Activated T-helper 9 cell treated with anti-CD3 and anti-CD28 coated beads, Interleukin-2, amount 50 U/mL, for 16 hours (primary cell): Measurements from ENCODE around the gene TMPRSS11E.
"Not testable (repeated sequence)": the region's sequence is repeated elsewhere in the genome, so short reads cannot be mapped to it uniquely, and the experiment has no call there.

Experiments
- DNase-seq: peaks from one replicate; pipeline ENCODE4 v3.0.0-alpha.2; 2020; ENCODE audit warnings: low read depth

TMPRSS11E gene

GRCh38 chr4:68462691-68463090 is 15.4 kb downstream of the TMPRSS11E start:
- no peak for DNase-seq

- no peak for DNase-seq
Observed at GRCh38 chr4:68463796-68464195, 16.5 kb downstream of the TMPRSS11E start.

GRCh38 chr4:68465058-68465457 is 17.8 kb downstream of the TMPRSS11E start:
- no peak for DNase-seq

GRCh38 chr4:68466185-68466584 is 18.9 kb downstream of the TMPRSS11E start:
- no peak for DNase-seq

- no peak for DNase-seq
Observed at GRCh38 chr4:68466751-68467150, 19.5 kb downstream of the TMPRSS11E start.

- DNase-seq, result no peak
Observed at GRCh38 chr4:68469482-68469881, 22.2 kb downstream of the TMPRSS11E start.

GRCh38 chr4:68476191-68476590 is 28.9 kb downstream of the TMPRSS11E start:
- no peak for DNase-seq

- no peak for DNase-seq
Observed at GRCh38 chr4:68489338-68489737, 42.1 kb downstream of the TMPRSS11E start.

GRCh38 chr4:68490826-68491457 is 43.7 kb downstream of the TMPRSS11E start:
- no peak for DNase-seq

- DNase-seq, result no peak
Observed at GRCh38 chr4:68494688-68495087, 47.4 kb downstream of the TMPRSS11E start.

GRCh38 chr4:68498413-68499007 is 51.2 kb downstream of the TMPRSS11E start:
- DNase-seq, result no peak

GRCh38 chr4:68499021-68499420 is 51.8 kb downstream of the TMPRSS11E start:
- no peak for DNase-seq

- not testable (repeated sequence) for DNase-seq
Observed at GRCh38 chr4:68503462-68503861, 56.2 kb downstream of the TMPRSS11E start.

GRCh38 chr4:68504836-68505235 is 57.6 kb downstream of the TMPRSS11E start:
- DNase-seq, result not testable (repeated sequence)

GRCh38 chr4:68505452-68505851 is 58.2 kb downstream of the TMPRSS11E start:
- not testable (repeated sequence) for DNase-seq

GRCh38 chr4:68518889-68519288 is 71.6 kb downstream of the TMPRSS11E start:
- no peak for DNase-seq

- DNase-seq, result no peak
Observed at GRCh38 chr4:68520985-68521384, 73.7 kb downstream of the TMPRSS11E start.

- DNase-seq, result not testable (repeated sequence)
Observed at GRCh38 chr4:68522232-68522631, 75.0 kb downstream of the TMPRSS11E start.

- DNase-seq, result no peak
Observed at GRCh38 chr4:68535974-68536373, 88.7 kb downstream of the TMPRSS11E start.

- no peak for DNase-seq
Observed at GRCh38 chr4:68536375-68536774, 89.1 kb downstream of the TMPRSS11E start.

GRCh38 chr4:68542742-68543141 is 95.5 kb downstream of the TMPRSS11E start:
- DNase-seq, result not testable (repeated sequence)
